Measurements from ENCODE around the gene MTUS2.
"Not testable (repeated sequence)": the region's sequence is repeated elsewhere in the genome, so short reads cannot be mapped to it uniquely, and the experiment has no call there.

MTUS2 gene

GRCh38 chr13:29382021-29382420 lies 561.9 kb downstream of the MTUS2 start:
- H3K4me1 Mint-ChIP-seq: no peaks in the 10 kb centered on the region
- H3K4me3 Mint-ChIP-seq: no peak overlapping the region
- peaks cover 7% of the 10 kb centered on the region for H3K9me3 Mint-ChIP-seq

GRCh38 chr13:29383476-29383875 lies 563.3 kb downstream of the MTUS2 start:
- Mint-ChIP-seq H3K27me3 (peaks cover 34% of the 10 kb centered on the region), H3K36me3 (no peaks in the 10 kb centered on the region), H3K4me3 (no peak overlapping the region), H3K9me3 (peaks cover 7% of the 10 kb centered on the region), H3K4me1 (no peaks in the 10 kb centered on the region), H3K27ac (no peak overlapping the region)
- ATAC-seq: no peak

More at GRCh38 chr13:29382021-29382420, 561.9 kb downstream of the MTUS2 start:
- H3K27ac Mint-ChIP-seq: no peak overlapping the region
- H3K27me3 Mint-ChIP-seq: peaks cover 44% of the 10 kb centered on the region
- ATAC-seq: no peak
- no peaks in the 10 kb centered on the region for H3K36me3 Mint-ChIP-seq

- H3K9me3 Mint-ChIP-seq: peaks cover under 1% of the 10 kb centered on the region
- no peaks in the 10 kb centered on the region for H3K4me1 Mint-ChIP-seq
- no peak overlapping the region for H3K27ac Mint-ChIP-seq
- ATAC-seq: no peak
- peaks cover 25% of the 10 kb centered on the region for H3K27me3 Mint-ChIP-seq
- H3K36me3 Mint-ChIP-seq: no peaks in the 10 kb centered on the region
- H3K4me3 Mint-ChIP-seq: no peak overlapping the region
Observed at GRCh38 chr13:29384466-29384865, 564.3 kb downstream of the MTUS2 start.

- Mint-ChIP-seq H3K36me3 (no peaks in the 10 kb centered on the region), H3K9me3 (no peaks in the 10 kb centered on the region), H3K27ac (no peak overlapping the region), H3K4me3 (no peak overlapping the region), H3K27me3 (peaks cover 21% of the 10 kb centered on the region), H3K4me1 (no peaks in the 10 kb centered on the region)
- no peak for ATAC-seq
Observed at GRCh38 chr13:29384871-29385270, 564.7 kb downstream of the MTUS2 start.

- no peaks in the 10 kb centered on the region for H3K36me3 Mint-ChIP-seq
- H3K27ac Mint-ChIP-seq: no peak overlapping the region
- H3K27me3 Mint-ChIP-seq: peaks cover 13% of the 10 kb centered on the region
- no peak overlapping the region for H3K4me3 Mint-ChIP-seq
- H3K4me1 Mint-ChIP-seq: no peaks in the 10 kb centered on the region
- ATAC-seq: no peak
- no peaks in the 10 kb centered on the region for H3K9me3 Mint-ChIP-seq
Observed at GRCh38 chr13:29386246-29386645, 566.1 kb downstream of the MTUS2 start.

- not testable (repeated sequence) for ATAC-seq, H3K4me1 Mint-ChIP-seq, H3K27ac Mint-ChIP-seq, H3K4me3 Mint-ChIP-seq, H3K36me3 Mint-ChIP-seq, H3K9me3 Mint-ChIP-seq
- H3K27me3 Mint-ChIP-seq: peaks cover 34% of the 10 kb centered on the region
Observed at GRCh38 chr13:29390598-29390997, 570.5 kb downstream of the MTUS2 start.

- Mint-ChIP-seq H3K36me3 (no peaks in the 10 kb centered on the region), H3K4me1 (no peaks in the 10 kb centered on the region), H3K9me3 (no peaks in the 10 kb centered on the region), H3K4me3 (no peak overlapping the region), H3K27ac (no peak overlapping the region), H3K27me3 (peaks cover 54% of the 10 kb centered on the region)
- no peak for ATAC-seq
Observed at GRCh38 chr13:29396446-29396845, 576.3 kb downstream of the MTUS2 start.

GRCh38 chr13:29397265-29397664 lies 577.1 kb downstream of the MTUS2 start:
- no peaks in the 10 kb centered on the region for H3K36me3 Mint-ChIP-seq
- no peak overlapping the region for H3K27ac Mint-ChIP-seq
- no peak for ATAC-seq
- peaks cover 51% of the 10 kb centered on the region for H3K27me3 Mint-ChIP-seq
- H3K9me3 Mint-ChIP-seq: no peaks in the 10 kb centered on the region
- no peaks in the 10 kb centered on the region for H3K4me1 Mint-ChIP-seq
- H3K4me3 Mint-ChIP-seq: no peak overlapping the region

- H3K27ac Mint-ChIP-seq: no peak overlapping the region
- peaks cover 29% of the 10 kb centered on the region for H3K27me3 Mint-ChIP-seq
- H3K4me1 Mint-ChIP-seq: no peaks in the 10 kb centered on the region
- no peaks in the 10 kb centered on the region for H3K9me3 Mint-ChIP-seq
- H3K36me3 Mint-ChIP-seq: no peaks in the 10 kb centered on the region
- no peak for ATAC-seq
- H3K4me3 Mint-ChIP-seq: no peak overlapping the region
Observed at GRCh38 chr13:29402166-29402636, 582.1 kb downstream of the MTUS2 start.

GRCh38 chr13:29405401-29405800 lies 585.3 kb downstream of the MTUS2 start:
- H3K9me3 Mint-ChIP-seq: no peaks in the 10 kb centered on the region
- H3K27ac Mint-ChIP-seq: no peak overlapping the region
- no peaks in the 10 kb centered on the region for H3K4me1 Mint-ChIP-seq
- no peak for ATAC-seq
- peaks cover 15% of the 10 kb centered on the region for H3K27me3 Mint-ChIP-seq
- no peak overlapping the region for H3K4me3 Mint-ChIP-seq
- H3K36me3 Mint-ChIP-seq: no peaks in the 10 kb centered on the region

- no peaks in the 10 kb centered on the region for H3K36me3 Mint-ChIP-seq
- no peaks in the 10 kb centered on the region for H3K9me3 Mint-ChIP-seq
- no peak overlapping the region for H3K27ac Mint-ChIP-seq
- H3K27me3 Mint-ChIP-seq: no peaks in the 10 kb centered on the region
- H3K4me3 Mint-ChIP-seq: no peak overlapping the region
- H3K4me1 Mint-ChIP-seq: no peaks in the 10 kb centered on the region
- no peak for ATAC-seq
Observed at GRCh38 chr13:29411481-29411880, 591.3 kb downstream of the MTUS2 start.

- ATAC-seq: no peak
- no peak overlapping the region for H3K27ac Mint-ChIP-seq
- H3K27me3 Mint-ChIP-seq: peaks cover 40% of the 10 kb centered on the region
- H3K36me3 Mint-ChIP-seq: no peaks in the 10 kb centered on the region
- H3K4me1 Mint-ChIP-seq: no peaks in the 10 kb centered on the region
- no peak overlapping the region for H3K4me3 Mint-ChIP-seq
- no peaks in the 10 kb centered on the region for H3K9me3 Mint-ChIP-seq
Observed at GRCh38 chr13:29418026-29418425, 597.9 kb downstream of the MTUS2 start.

- no peaks in the 10 kb centered on the region for H3K9me3 Mint-ChIP-seq
- peaks cover 57% of the 10 kb centered on the region for H3K27me3 Mint-ChIP-seq
- H3K36me3 Mint-ChIP-seq: no peaks in the 10 kb centered on the region
- no peak overlapping the region for H3K4me3 Mint-ChIP-seq
- H3K27ac Mint-ChIP-seq: no peak overlapping the region
- H3K4me1 Mint-ChIP-seq: no peaks in the 10 kb centered on the region
- no peak for ATAC-seq
Observed at GRCh38 chr13:29421118-29421517, 601.0 kb downstream of the MTUS2 start.

GRCh38 chr13:29422015-29422414 lies 601.9 kb downstream of the MTUS2 start:
- ATAC-seq: no peak
- peaks cover 66% of the 10 kb centered on the region for H3K27me3 Mint-ChIP-seq
- no peak overlapping the region for H3K27ac Mint-ChIP-seq
- no peaks in the 10 kb centered on the region for H3K36me3 Mint-ChIP-seq
- no peaks in the 10 kb centered on the region for H3K4me1 Mint-ChIP-seq
- no peak overlapping the region for H3K4me3 Mint-ChIP-seq
- H3K9me3 Mint-ChIP-seq: no peaks in the 10 kb centered on the region

GRCh38 chr13:29423050-29423449 lies 602.9 kb downstream of the MTUS2 start:
- Mint-ChIP-seq H3K27ac (no peak overlapping the region), H3K9me3 (no peaks in the 10 kb centered on the region), H3K4me1 (no peaks in the 10 kb centered on the region), H3K4me3 (no peak overlapping the region), H3K27me3 (peaks cover 74% of the 10 kb centered on the region), H3K36me3 (no peaks in the 10 kb centered on the region)
- no peak for ATAC-seq

GRCh38 chr13:29427937-29428309 lies 607.8 kb downstream of the MTUS2 start:
- peaks cover 64% of the 10 kb centered on the region for H3K27me3 Mint-ChIP-seq
- no peaks in the 10 kb centered on the region for H3K36me3 Mint-ChIP-seq
- H3K4me3 Mint-ChIP-seq: no peak overlapping the region
- H3K4me1 Mint-ChIP-seq: peaks cover 8% of the 10 kb centered on the region
- no peak overlapping the region for H3K27ac Mint-ChIP-seq
- no peak for ATAC-seq
- no peaks in the 10 kb centered on the region for H3K9me3 Mint-ChIP-seq

All from stimulated activated memory B cell treated with anti-CD40 and anti-IgM and Interleukin-4, amounts not matched to agents 10 μg/mL and 1 μg/mL and 100 μg/mL, for 72 hours (primary cell).